ENCODE results near the gene PAPSS2.
"Not testable (repeated sequence)": the region's sequence is repeated elsewhere in the genome, so short reads cannot be mapped to it uniquely, and the experiment has no call there.

DNA sequence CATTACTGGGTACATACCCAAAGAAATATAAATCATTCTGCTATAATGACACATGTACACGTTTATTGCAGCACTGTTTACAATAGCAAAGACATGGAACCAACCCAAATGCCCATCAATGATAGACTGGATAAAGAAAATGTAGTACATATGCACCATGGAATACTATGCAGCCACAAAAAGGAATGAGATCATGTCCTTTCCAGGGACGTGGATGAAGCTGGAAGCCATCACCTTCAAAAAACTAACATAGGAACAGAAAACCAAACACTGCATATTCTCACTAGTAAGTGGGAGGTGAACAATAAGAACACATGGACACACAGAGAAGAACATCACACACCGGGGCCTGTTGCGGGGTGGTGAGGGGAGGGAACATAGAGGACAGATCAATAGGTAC lies 88.6 kb downstream of the PAPSS2 start:
- TF ChIP-seq, protein P1, sequence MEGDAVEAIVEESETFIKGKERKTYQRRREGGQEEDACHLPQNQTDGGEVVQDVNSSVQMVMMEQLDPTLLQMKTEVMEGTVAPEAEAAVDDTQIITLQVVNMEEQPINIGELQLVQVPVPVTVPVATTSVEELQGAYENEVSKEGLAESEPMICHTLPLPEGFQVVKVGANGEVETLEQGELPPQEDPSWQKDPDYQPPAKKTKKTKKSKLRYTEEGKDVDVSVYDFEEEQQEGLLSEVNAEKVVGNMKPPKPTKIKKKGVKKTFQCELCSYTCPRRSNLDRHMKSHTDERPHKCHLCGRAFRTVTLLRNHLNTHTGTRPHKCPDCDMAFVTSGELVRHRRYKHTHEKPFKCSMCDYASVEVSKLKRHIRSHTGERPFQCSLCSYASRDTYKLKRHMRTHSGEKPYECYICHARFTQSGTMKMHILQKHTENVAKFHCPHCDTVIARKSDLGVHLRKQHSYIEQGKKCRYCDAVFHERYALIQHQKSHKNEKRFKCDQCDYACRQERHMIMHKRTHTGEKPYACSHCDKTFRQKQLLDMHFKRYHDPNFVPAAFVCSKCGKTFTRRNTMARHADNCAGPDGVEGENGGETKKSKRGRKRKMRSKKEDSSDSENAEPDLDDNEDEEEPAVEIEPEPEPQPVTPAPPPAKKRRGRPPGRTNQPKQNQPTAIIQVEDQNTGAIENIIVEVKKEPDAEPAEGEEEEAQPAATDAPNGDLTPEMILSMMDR (IDR thresholded peaks at IDR 0.05) = not testable (repeated sequence)
- not testable (repeated sequence) for TF ChIP-seq POLR2A (IDR thresholded peaks at IDR 0.05)
